ENCODE data around the gene ENOX2.

Gene ENOX2

DNA sequence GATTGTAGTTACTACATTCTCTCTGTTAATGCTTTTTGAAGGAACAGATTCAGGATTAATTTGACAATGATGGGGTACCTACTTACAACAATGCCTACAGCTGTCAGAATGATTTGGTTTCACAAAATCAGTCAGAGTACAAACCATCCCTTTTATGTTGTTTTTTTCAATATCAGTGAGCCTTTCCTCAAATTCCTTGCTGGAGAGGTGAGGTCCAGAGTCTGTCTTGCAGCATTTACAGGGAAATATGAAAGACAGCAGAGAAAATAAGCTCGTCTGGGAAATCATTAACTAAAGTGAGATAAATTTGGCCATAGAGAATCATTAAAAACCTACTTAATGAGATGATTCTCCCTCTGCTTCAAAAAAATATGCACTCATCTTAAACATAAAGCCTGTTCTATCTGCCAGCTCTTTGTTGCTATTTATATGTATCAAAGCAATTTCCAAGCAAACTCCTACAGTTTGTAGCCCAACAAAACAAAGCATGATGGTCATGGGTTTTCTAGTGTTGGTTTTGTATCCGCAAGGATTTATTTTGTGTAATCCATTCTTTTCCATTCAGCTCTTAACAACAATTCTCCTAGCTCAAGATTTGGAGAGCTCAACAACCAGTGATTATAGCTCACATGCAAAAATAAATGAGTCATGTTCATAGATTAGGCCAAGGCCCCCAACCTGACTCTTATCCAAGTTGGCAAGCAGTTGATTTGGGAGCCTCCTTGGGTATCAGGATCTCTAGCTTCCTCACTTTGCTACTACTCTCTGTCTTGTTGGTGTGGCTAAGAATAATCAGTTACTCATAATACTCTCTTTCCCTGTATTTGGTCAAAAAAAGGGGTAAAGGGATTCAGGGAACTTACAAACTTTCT, 222.6 kb downstream of the ENOX2 start:
- Histone ChIP-seq H4K20me1 (no peaks in the 10 kb centered on the region; a peak in 1 of 22 replicates), H3K36me3 (peaks cover 0 to 8% (median 0%) of the 10 kb centered on the region in 11 experiments; a peak in 1 of 22 replicates), H3K27ac (no peak overlapping the region), H3K4me1 (no peaks in the 10 kb centered on the region), H3K4me2 (no peak overlapping the region), H3K4me3 (no peak overlapping the region), H3K9ac (no peak overlapping the region), H3K27me3 (peaks cover 89 to 100% (median 96%) of the 10 kb centered on the region in 11 experiments), H3K9me3 (replicated peaks in 1 of 11) (no peaks in the 10 kb centered on the region)
- TF ChIP-seq Cebpa-rat (IDR thresholded peaks at IDR 0.05) = no peak

- peaks cover 70 to 91% (median 83%) of the 10 kb centered on the region in 11 experiments for H3K27me3 ChIP-seq
- H3K4me2 ChIP-seq = no peak overlapping the region
- peaks cover 16 to 23% (median 22%) of the 10 kb centered on the region in 11 experiments for H3K9me3 ChIP-seq (replicated peaks in 1 of 11)
- no peak overlapping the region for H3K9ac ChIP-seq
- TF ChIP-seq Cebpa-rat (IDR thresholded peaks at IDR 0.05) = no peak
- H3K36me3 ChIP-seq = peaks cover 0 to 18% (median 5%) of the 10 kb centered on the region in 11 experiments; a peak in 7 of 22 replicates
- H3K27ac ChIP-seq = no peak overlapping the region
- no peaks in the 10 kb centered on the region for H3K4me1 ChIP-seq
- no peaks in the 10 kb centered on the region for H4K20me1 ChIP-seq
- H3K4me3 ChIP-seq = no peak overlapping the region
Measured at GRCh38 chrX:130676861-130677260, 226.1 kb downstream of the ENOX2 start.

- peaks cover 0 to 31% (median 8%) of the 10 kb centered on the region in 11 experiments; a peak in 14 of 22 replicates for H3K36me3 ChIP-seq
- no peaks in the 10 kb centered on the region for H3K4me1 ChIP-seq
- H3K27me3 ChIP-seq = peaks cover 72 to 91% (median 82%) of the 10 kb centered on the region in 11 experiments
- TF ChIP-seq Cebpa-rat (IDR thresholded peaks at IDR 0.05) = no peak
- H3K9me3 ChIP-seq (replicated peaks in 1 of 11) = peaks cover 16 to 23% (median 22%) of the 10 kb centered on the region in 11 experiments
- H3K9ac ChIP-seq = no peak overlapping the region
- no peak overlapping the region for H3K4me3 ChIP-seq
- peaks cover 0 to 4% (median 0%) of the 10 kb centered on the region in 11 experiments; a peak in 1 of 22 replicates for H4K20me1 ChIP-seq
- H3K27ac ChIP-seq = no peak overlapping the region
- no peak overlapping the region for H3K4me2 ChIP-seq
Measured at GRCh38 chrX:130672214-130672613, 230.8 kb downstream of the ENOX2 start.

GRCh38 chrX:130669233-130669632, 233.8 kb downstream of the ENOX2 start:
- peaks cover 0 to 49% (median 9%) of the 10 kb centered on the region in 11 experiments; a peak in 14 of 22 replicates for H3K36me3 ChIP-seq
- H4K20me1 ChIP-seq = peaks cover 0 to 4% (median 0%) of the 10 kb centered on the region in 11 experiments; a peak in 1 of 22 replicates
- no peaks in the 10 kb centered on the region for H3K4me1 ChIP-seq
- no peak for TF ChIP-seq Cebpa-rat (IDR thresholded peaks at IDR 0.05)
- peaks cover 15 to 22% (median 21%) of the 10 kb centered on the region in 11 experiments for H3K9me3 ChIP-seq (replicated peaks in 1 of 11)
- peaks cover 85 to 100% (median 96%) of the 10 kb centered on the region in 11 experiments for H3K27me3 ChIP-seq
- no peak overlapping the region for H3K4me2 ChIP-seq
- H3K27ac ChIP-seq = no peak overlapping the region
- H3K4me3 ChIP-seq = no peak overlapping the region
- no peak overlapping the region for H3K9ac ChIP-seq

DNA sequence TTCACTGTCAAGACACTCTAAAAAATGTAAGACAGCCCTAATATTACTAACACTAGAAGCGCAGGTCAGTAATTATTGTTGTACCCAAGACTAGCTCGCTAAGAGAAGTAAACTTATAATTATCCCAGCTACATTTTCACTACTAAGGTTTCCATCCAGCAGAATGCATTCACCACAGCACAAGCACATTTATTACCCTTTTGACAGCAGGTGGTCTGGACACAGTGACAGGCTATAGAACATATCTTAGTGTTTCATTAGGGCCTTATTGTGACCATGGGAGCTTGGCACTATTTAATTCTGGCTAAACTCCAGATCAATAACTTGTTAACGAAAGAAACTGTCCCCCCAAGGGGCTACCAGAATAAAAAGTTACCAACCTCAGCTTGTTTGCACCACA, 237.7 kb downstream of the ENOX2 start:
- Histone ChIP-seq H4K20me1 (peaks cover 0 to 3% (median 0%) of the 10 kb centered on the region in 11 experiments; a peak in 2 of 22 replicates), H3K4me3 (no peak overlapping the region), H3K9ac (no peak overlapping the region), H3K27me3 (peaks cover 95 to 100% (median 100%) of the 10 kb centered on the region in 11 experiments), H3K36me3 (peaks cover 0 to 43% (median 5%) of the 10 kb centered on the region in 11 experiments; a peak in 13 of 22 replicates), H3K27ac (no peak overlapping the region), H3K4me2 (no peak overlapping the region), H3K4me1 (no peaks in the 10 kb centered on the region), H3K9me3 (replicated peaks in 1 of 11) (no peaks in the 10 kb centered on the region; a peak in 1 of 22 replicates)
- no peak for TF ChIP-seq Cebpa-rat (IDR thresholded peaks at IDR 0.05)

DNA sequence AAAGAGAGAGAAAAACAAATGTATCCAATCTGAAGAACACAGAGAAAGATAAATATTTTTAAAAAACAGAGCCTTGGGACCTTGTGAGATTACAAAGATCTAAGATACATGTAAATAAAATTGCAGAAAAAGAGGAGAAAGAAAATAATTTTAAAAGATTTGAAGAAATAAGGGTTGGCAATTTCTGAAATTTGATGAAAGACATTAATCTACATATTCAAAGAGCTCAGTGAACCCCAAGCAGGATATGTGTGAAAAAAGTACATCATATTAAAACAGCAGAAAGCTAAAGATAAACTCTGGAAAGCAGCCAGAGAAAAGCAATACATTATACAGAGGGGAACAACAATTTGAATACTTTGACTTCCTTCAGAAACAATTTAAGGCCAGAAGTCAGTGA, 244.7 kb downstream of the ENOX2 start:
- Histone ChIP-seq H3K36me3 (peaks cover 0 to 20% (median 0%) of the 10 kb centered on the region in 11 experiments; a peak in 5 of 22 replicates), H3K4me1 (no peaks in the 10 kb centered on the region), H3K27me3 (peaks cover 96 to 100% (median 99%) of the 10 kb centered on the region in 11 experiments), H4K20me1 (no peaks in the 10 kb centered on the region), H3K4me2 (no peak overlapping the region), H3K27ac (no peak overlapping the region), H3K9me3 (replicated peaks in 1 of 11) (peaks cover 7 to 23% (median 12%) of the 10 kb centered on the region in 11 experiments; a peak in 15 of 22 replicates), H3K4me3 (no peak overlapping the region), H3K9ac (no peak overlapping the region)
- no peak for TF ChIP-seq Cebpa-rat (IDR thresholded peaks at IDR 0.05)

DNA sequence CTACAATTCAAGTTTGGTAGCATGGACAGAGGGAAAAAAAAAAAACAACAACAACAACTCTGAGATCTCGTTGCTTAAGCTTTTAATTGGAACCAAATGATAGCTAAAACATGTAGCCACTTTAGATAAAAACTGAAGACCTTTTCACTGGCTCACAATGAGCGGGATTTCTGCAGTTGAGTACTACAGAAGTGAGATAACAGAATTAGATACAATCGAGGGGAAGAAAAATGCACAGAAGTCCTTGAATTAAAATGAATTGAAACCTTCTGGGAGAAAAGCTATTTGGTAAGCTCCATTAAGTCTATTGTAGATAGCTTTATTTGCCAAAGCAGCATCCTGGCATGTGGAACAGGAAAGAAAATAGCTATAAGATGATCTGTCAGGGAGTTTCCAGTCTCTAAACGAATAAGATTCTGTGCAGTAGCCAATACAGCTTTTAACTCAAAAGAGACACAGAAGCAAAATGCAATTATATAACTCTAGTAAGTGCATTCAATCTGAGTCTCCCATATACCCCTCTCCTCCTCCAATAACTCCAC, 248.5 kb downstream of the ENOX2 start:
- no peaks in the 10 kb centered on the region for H3K4me1 ChIP-seq
- 0 out of 22 replicates have a peak, but pooled peaks cover 0 to 4% (median 0%) of the 10 kb centered on the region in 11 experiments for H4K20me1 ChIP-seq
- no peak overlapping the region for H3K27ac ChIP-seq
- no peak overlapping the region for H3K4me3 ChIP-seq
- peaks cover 7 to 27% (median 12%) of the 10 kb centered on the region in 11 experiments; a peak in 15 of 22 replicates for H3K9me3 ChIP-seq (replicated peaks in 1 of 11)
- no peak overlapping the region for H3K9ac ChIP-seq
- TF ChIP-seq Cebpa-rat (IDR thresholded peaks at IDR 0.05) = no peak
- H3K4me2 ChIP-seq = no peak overlapping the region
- H3K27me3 ChIP-seq = peaks cover 90 to 100% (median 99%) of the 10 kb centered on the region in 11 experiments
- H3K36me3 ChIP-seq = peaks cover 0 to 16% (median 0%) of the 10 kb centered on the region in 11 experiments; a peak in 3 of 22 replicates

- TF ChIP-seq Cebpa-rat (IDR thresholded peaks at IDR 0.05) = no peak
- Histone ChIP-seq H3K36me3 (peaks cover 0 to 16% (median 0%) of the 10 kb centered on the region in 11 experiments; a peak in 3 of 22 replicates), H3K9ac (no peak overlapping the region), H3K4me3 (no peak overlapping the region), H3K4me2 (no peak overlapping the region), H3K9me3 (replicated peaks in 1 of 11) (peaks cover 1 to 17% (median 10%) of the 10 kb centered on the region in 11 experiments; a peak in 14 of 22 replicates), H3K4me1 (no peaks in the 10 kb centered on the region), H4K20me1 (0 out of 22 replicates have a peak, but pooled peaks cover 0 to 4% (median 0%) of the 10 kb centered on the region in 11 experiments), H3K27ac (no peak overlapping the region), H3K27me3 (peaks cover 84 to 100% (median 99%) of the 10 kb centered on the region in 11 experiments)
Measured at GRCh38 chrX:130652824-130653578, 250.0 kb downstream of the ENOX2 start.

Measured in BLaER1 treated with 17β-estradiol and CSF1 and Interleukin-3, amounts not matched to agents 10 nM and 100 nM (cell line).